PFSK-1 (cell line): Measurements from ENCODE around the gene PLXNA1.

Experiments
- FOXP2 ChIP-seq: optimal IDR thresholded peaks from 2 replicates; pipeline ENCODE3; 2011; ENCODE audit warnings: borderline replicate concordance, control low read depth, inconsistent platforms; ENCODE audit not compliant: insufficient read depth; ENCODE audit errors: extremely low read length, extremely low read depth
- POLR2AphosphoS5 ChIP-seq: IDR thresholded peaks from 2 replicates; pipeline ENCODE4 v1.6.1; 2012; ENCODE audit warnings: low read depth, mild to moderate bottlenecking, control low read depth, low read length, moderate library complexity
- REST ChIP-seq, 2 experiments: IDR thresholded peaks; 2 replicates each; pipeline versions ENCODE4 v1.6.1 to v1.8.0; 2011 to 2012; ENCODE audit warnings: low read depth in 2 of 2, low read length in 2 of 2, control low read depth in 1 of 2, inconsistent platforms in 1 of 2, mild to moderate bottlenecking in 1 of 2, moderate library complexity in 1 of 2; ENCODE audit not compliant: insufficient read depth in 1 of 2
- SIN3A ChIP-seq: IDR thresholded peaks from 2 replicates; pipeline ENCODE4 v1.6.1; 2012; ENCODE audit warnings: mild to moderate bottlenecking, low read length, moderate library complexity, borderline replicate concordance; ENCODE audit not compliant: insufficient read depth
- TAF1 ChIP-seq: IDR thresholded peaks from 2 replicates; pipeline ENCODE4 v1.6.1; 2012; ENCODE audit warnings: low read length, control low read depth, borderline replicate concordance; ENCODE audit not compliant: insufficient read depth

The PLXNA1 gene

GRCh38 chr3:126941721-126942270, 41.1 kb upstream of the PLXNA1 start:
- TF ChIP-seq TAF1 (no peak), FOXP2 (no peak), SIN3A (no peak), REST (IDR thresholded peaks at IDR 0.05; ENCODE audit: insufficient read depth in 1 of 2, low read depth in 2 of 2, low read length in 2 of 2) (no peak), POLR2AphosphoS5 (no peak)

GRCh38 chr3:126944089-126944965, 38.6 kb upstream of the PLXNA1 start:
- TF ChIP-seq TAF1: no peak
- no peak for TF ChIP-seq POLR2AphosphoS5
- no peak for TF ChIP-seq REST (IDR thresholded peaks at IDR 0.05; ENCODE audit: insufficient read depth in 1 of 2, low read depth in 2 of 2, low read length in 2 of 2)
- TF ChIP-seq FOXP2: no peak
- no peak for TF ChIP-seq SIN3A

- TF ChIP-seq FOXP2 (no peak), REST (IDR thresholded peaks at IDR 0.05; ENCODE audit: insufficient read depth in 1 of 2, low read depth in 2 of 2, low read length in 2 of 2) (no peak), TAF1 (no peak), SIN3A (no peak), POLR2AphosphoS5 (no peak)
Observed at GRCh38 chr3:126945171-126945721, 37.7 kb upstream of the PLXNA1 start.

- TF ChIP-seq REST (IDR thresholded peaks at IDR 0.05; ENCODE audit: insufficient read depth in 1 of 2, low read depth in 2 of 2, low read length in 2 of 2): no peak
- TF ChIP-seq FOXP2: no peak
- no peak for TF ChIP-seq TAF1
- TF ChIP-seq POLR2AphosphoS5: no peak
- no peak for TF ChIP-seq SIN3A
Observed at GRCh38 chr3:126945891-126946290, 37.0 kb upstream of the PLXNA1 start.
